IMR-90 (cell line): ENCODE measurements around the gene SAT2. TPM values are rescaled to one million over a fixed set of nuclear protein-coding genes. Genes with fewer than 3 reads are reported as not detected.

Experiments
- ATAC-seq: fragments of 200-7000 bp; cut with Tn5 transposase; 2 replicates; pipeline ENCODE4 v1.9.1; 2020; ENCODE audit warnings: low read depth, mild to moderate bottlenecking, moderate library complexity
- BruUV-seq: library from RNA; stranded (reverse); fragments of 400-500 nt; replicated peaks from 2 replicates; lab custom pipeline; 2021; lab: Mats Ljungman, UMichigan
- CTCF ChIA-PET: fragments of 300-600 bp; formaldehyde crosslinking; extraction: SDS; loops from one replicate; lab custom pipeline; 2021; ENCODE audit warnings: antibody characterized with exemption; lab: Yijun Ruan, JAX
- POLR2A ChIA-PET: fragments of 300-600 bp; sonication (Branson Sonifier 250); formaldehyde crosslinking; loops from one replicate; lab custom pipeline; 2022; ENCODE audit warnings: antibody characterized with exemption; ENCODE audit not compliant: unreplicated experiment; lab: Charles Lee
- DNase-seq: peaks from one replicate; pipeline ENCODE4 v3.0.0; 2013
- H2AFZ ChIP-seq: replicated peaks from 2 replicates; pipeline ENCODE3; 2013; ENCODE audit warnings: low read length, mild to moderate bottlenecking; ENCODE audit not compliant: poor library complexity
- H2AK5ac ChIP-seq: 2 replicates; pipeline ENCODE4 v1.6.1; 2013; ENCODE audit warnings: low read depth, low read length, inconsistent platforms
- H2AK9ac ChIP-seq: replicated peaks from 2 replicates; pipeline ENCODE3; 2013; ENCODE audit warnings: mild to moderate bottlenecking, low read depth, low read length, moderate library complexity; ENCODE audit not compliant: poor library complexity
- H2BK120ac ChIP-seq: 2 replicates; pipeline ENCODE4 v1.6.1; 2013; ENCODE audit warnings: low read depth, low read length, inconsistent platforms
- H2BK15ac ChIP-seq: 3 replicates; pipeline ENCODE4 v1.6.1; 2013; ENCODE audit warnings: low read depth, low read length, inconsistent platforms
- H2BK20ac ChIP-seq: 2 replicates; pipeline ENCODE4 v1.6.1; 2013; ENCODE audit warnings: low read depth, mild to moderate bottlenecking, inconsistent platforms, low read length, moderate library complexity
- H2BK5ac ChIP-seq: 2 replicates; pipeline ENCODE4 v1.6.1; 2013; ENCODE audit warnings: mild to moderate bottlenecking, low read depth, low read length, inconsistent platforms; ENCODE audit not compliant: poor library complexity, severe bottlenecking
- H3K14ac ChIP-seq: replicated peaks from 2 replicates; pipeline ENCODE4 v1.6.1; 2013; ENCODE audit warnings: low read depth, low read length, inconsistent platforms
- H3K18ac ChIP-seq: 2 replicates; pipeline ENCODE4 v1.6.1; 2013; ENCODE audit warnings: low read depth, low read length, control low read depth
- H3K23ac ChIP-seq: 2 replicates; pipeline ENCODE4 v1.6.1; 2013; ENCODE audit warnings: low read depth, low read length, inconsistent platforms
- H3K27ac ChIP-seq: 2 replicates; pipeline ENCODE4 v1.5.1; 2013; ENCODE audit warnings: mild to moderate bottlenecking, control low read depth, low read length; ENCODE audit not compliant: insufficient read depth
- H3K27me3 ChIP-seq: 2 replicates; pipeline ENCODE4 v1.6.1; 2013; ENCODE audit warnings: low read length; ENCODE audit not compliant: control insufficient read depth, insufficient read depth
- H3K36me3 ChIP-seq: 2 replicates; pipeline ENCODE4 v1.6.1; 2013; ENCODE audit warnings: low read length, mixed read lengths; ENCODE audit not compliant: control insufficient read depth, insufficient read depth
- H3K4ac ChIP-seq: 2 replicates; pipeline ENCODE4 v1.6.1; 2013; ENCODE audit warnings: low read depth, low read length, inconsistent platforms
- H3K4me1 ChIP-seq: 2 replicates; pipeline ENCODE4 v1.6.1; 2013; ENCODE audit warnings: low read length, mixed read lengths; ENCODE audit not compliant: control insufficient read depth, insufficient read depth
- H3K4me2 ChIP-seq: 2 replicates; pipeline ENCODE4 v1.6.1; 2013; ENCODE audit warnings: low read depth, mild to moderate bottlenecking, control low read depth, low read length, moderate library complexity
- H3K4me3 ChIP-seq: 2 replicates; pipeline ENCODE4 v1.5.1; 2013; ENCODE audit warnings: low read depth, mild to moderate bottlenecking, control low read depth, low read length, moderate library complexity; ENCODE audit not compliant: insufficient read depth
- H3K56ac ChIP-seq: 2 replicates; pipeline ENCODE4 v1.6.1; 2013; ENCODE audit warnings: low read length, inconsistent platforms; ENCODE audit not compliant: insufficient read depth; ENCODE audit errors: extremely low read depth
- H3K79me1 ChIP-seq, 2 experiments: 2 replicates each; pipeline ENCODE4 v1.6.1; 2013; ENCODE audit warnings: low read length in 2 of 2, inconsistent platforms in 1 of 2, low read depth in 1 of 2
- H3K9ac ChIP-seq: 2 replicates; pipeline ENCODE4 v1.6.1; 2013; ENCODE audit warnings: low read depth, low read length, control low read depth
- H3K9me1 ChIP-seq: 2 replicates; pipeline ENCODE4 v1.6.1; 2013; ENCODE audit warnings: low read length, inconsistent platforms; ENCODE audit not compliant: insufficient read depth
- H3K9me3 ChIP-seq: 2 replicates; pipeline ENCODE4 v1.6.1; 2013; ENCODE audit warnings: low read length; ENCODE audit not compliant: control insufficient read depth, insufficient read depth
- H4K20me1 ChIP-seq: 2 replicates; pipeline ENCODE4 v1.6.1; 2013; ENCODE audit warnings: low read length, inconsistent platforms; ENCODE audit not compliant: insufficient read depth
- H4K5ac ChIP-seq: 2 replicates; pipeline ENCODE4 v1.6.1; 2013; ENCODE audit warnings: mild to moderate bottlenecking, low read depth, low read length, control low read depth
- H4K8ac ChIP-seq, 2 experiments: 2 replicates each; pipeline ENCODE4 v1.6.1; 2013; ENCODE audit warnings: low read depth in 2 of 2, low read length in 2 of 2, control low read depth in 1 of 2, inconsistent platforms in 1 of 2
- H4K91ac ChIP-seq: 2 replicates; pipeline ENCODE4 v1.6.1; 2013; ENCODE audit warnings: low read depth, low read length, inconsistent platforms; ENCODE audit not compliant: insufficient read depth
- CHD1 ChIP-seq: IDR thresholded peaks from 2 replicates; pipeline ENCODE4 v1.6.1; 2012; ENCODE audit warnings: low read depth, low read length, improper control_type of control experiment
- MAZ ChIP-seq: IDR thresholded peaks from 2 replicates; pipeline ENCODE4 v1.6.1; 2012; ENCODE audit warnings: low read depth, mild to moderate bottlenecking, low read length, improper control_type of control experiment, moderate library complexity, borderline replicate concordance
- WGBS, 2 experiments: methylation state at CpG; one replicate each; pipeline versions ENCODE4 v1.1.5 to v1.1.7; 2013; ENCODE audit warnings: missing lambda C conversion rate in 2 of 2; ENCODE audit not compliant: insufficient read length in 1 of 2; ENCODE audit errors: extremely low coverage in 2 of 2; 5-methylcytosine and 5-hydroxymethylcytosine counted together
- dilution Hi-C: fragments of 300-500 bp; cut with HindIII; formaldehyde crosslinking; loops from one replicate; pipeline ENCODE4 v1.14.3; 2018; ENCODE audit warnings: low sequenced_read_pairs; ENCODE audit not compliant: unreplicated experiment
- in situ Hi-C: fragments of 300-500 bp; cut with MboI; formaldehyde crosslinking; loops from 3 replicates; pipeline ENCODE4 v1.14.3; 2019; ENCODE audit warnings: low sequenced_read_pairs, inconsistent platforms, mixed read lengths
- intact Hi-C: fragments of 100-400 bp; cut with micrococcal nuclease; formaldehyde crosslinking; loops from 2 replicates; pipeline ENCODE4 v1.10.0; 2022
- polyA plus RNA-seq, 3 experiments: library from polyadenylated mRNA; depleted of rRNA; stranded (reverse); fragments of >200 nt; gene quantifications; 2 replicates each; pipeline ENCODE4 v1.2.3, GENCODE V29; 2012; ENCODE audit warnings: low replicate concordance in 1 of 3
- total RNA-seq: library from RNA; depleted of rRNA; stranded (reverse); fragments of >200 nt; gene quantifications from 2 replicates; pipeline ENCODE4 v1.2.3, GENCODE V29; 2012

Gene SAT2
- total and polyA plus RNA-seq, 2 of the 4 experiments (the other 2 are of a cell fraction), result 20.4 to 45.9 TPM

- BruUV-seq, result no TSS peak
- no peak overlapping the region for H3K27ac ChIP-seq
These were observed 40.9 kb upstream of the SAT2 start for GRCh38 chr17:7668482-7668881.

More at GRCh38 chr17:7668482-7668881, 40.9 kb upstream of the SAT2 start:
- no peak overlapping the region for H3K4me3 ChIP-seq
- no peak overlapping the region for H3K18ac ChIP-seq
- POLR2A ChIA-PET, result no interaction called here
- no peak overlapping the region for H3K4me2 ChIP-seq
- CTCF ChIA-PET, result no interaction called here
- H2BK5ac ChIP-seq, result no peak overlapping the region
- H3K56ac ChIP-seq, result no peak overlapping the region
- H2BK15ac ChIP-seq, result no peak overlapping the region
- intact Hi-C loops, result no loop called here
- no peak overlapping the region for H3K9ac ChIP-seq
- H3K9me3 ChIP-seq, result peaks cover 3% of the 10 kb centered on the region
- no peaks in the 10 kb centered on the region for H4K20me1 ChIP-seq
- H3K23ac ChIP-seq, result no peak overlapping the region
- TF ChIP-seq MAZ (no peak), CHD1 (no peak)
- no peaks in the 10 kb centered on the region for H3K79me1 ChIP-seq
- ATAC-seq, result no peak
- no peak overlapping the region for H2AK9ac ChIP-seq
- no peak overlapping the region for H2BK20ac ChIP-seq
- in situ Hi-C loops, result no loop called here
- H3K36me3 ChIP-seq, result peaks cover 41% of the 10 kb centered on the region
- no peaks in the 10 kb centered on the region for H3K27me3 ChIP-seq
- H3K4me1 ChIP-seq, result no peaks in the 10 kb centered on the region
- H3K4ac ChIP-seq, result no peak overlapping the region
- no peak overlapping the region for H4K8ac ChIP-seq
- H2AK5ac ChIP-seq, result no peak overlapping the region
- no peak overlapping the region for H3K14ac ChIP-seq
- dilution Hi-C loops, result no loop called here
- no peak overlapping the region for H4K91ac ChIP-seq
- WGBS, 2 experiments, result no CpG with 5 or more reads among the region's 7 CpGs
- H4K5ac ChIP-seq, result no peak overlapping the region
- no peak overlapping the region for H2AFZ ChIP-seq
- no peaks in the 10 kb centered on the region for H3K9me1 ChIP-seq
- DNase-seq, result no peak
- no peak overlapping the region for H2BK120ac ChIP-seq
